Gastroesophageal sphincter (tissue), 4 donors: ENCODE results near the gene PRKRIP1. TPM values are rescaled to one million over a fixed set of nuclear protein-coding genes. Genes with fewer than 3 reads are reported as not detected.
A peak's percentile ranks its signal among the peaks of the same experiment; 100 is the strongest.

Experiments used
- ATAC-seq: fragments of 150-250 bp; one replicate; pipeline ENCODE4 v1.9.1; 2016; ENCODE audit warnings: mild to moderate bottlenecking, moderate library complexity
- H3K27ac ChIP-seq, 4 donors: fragments of 200-600 bp; sonication (generic) in 3 of 4; 1 replicate in 3 of 4; 2 replicates in 1 of 4; pipeline ENCODE4 v1.5.1; 2016 to 2019
- H3K27me3 ChIP-seq: fragments of 200-600 bp; sonication (generic); one replicate; pipeline ENCODE4 v1.5.1; 2019
- H3K36me3 ChIP-seq, 2 donors: fragments of 200-600 bp; sonication (generic); one replicate each; pipeline ENCODE4 v1.5.1; 2019; ENCODE audit warnings: control low read depth in 1 of 2
- H3K4me1 ChIP-seq, 3 donors: fragments of 200-600 bp; sonication (generic); 1 replicate in 2 of 3; 2 replicates in 1 of 3; pipeline ENCODE4 v1.5.1; 2016 to 2019; ENCODE audit warnings: control low read depth in 2 of 3
- H3K4me3 ChIP-seq, 2 donors: fragments of 200-600 bp; sonication (generic); one replicate each; pipeline ENCODE4 v1.5.1; 2019; ENCODE audit warnings: mild to moderate bottlenecking in 1 of 2, moderate library complexity in 1 of 2
- H3K9me3 ChIP-seq, 3 donors: fragments of 200-600 bp; sonication (generic); one replicate each; pipeline ENCODE4 v1.5.1; 2017 to 2019; ENCODE audit warnings: control low read depth in 2 of 3
- EP300 ChIP-seq: sonication (generic); formaldehyde crosslinking; IDR thresholded peaks from one replicate; pipeline ENCODE4 v1.6.1; 2017; ENCODE audit warnings: antibody characterized with exemption, mild to moderate bottlenecking
- POLR2A ChIP-seq, 2 donors: fragments of 450-650 bp; IDR thresholded peaks; one replicate each; pipeline ENCODE4 v1.6.1; 2017; ENCODE audit warnings: antibody characterized with exemption in 2 of 2, mild to moderate bottlenecking in 2 of 2, moderate library complexity in 1 of 2
- POLR2AphosphoS5 ChIP-seq: sonication (generic); formaldehyde crosslinking; IDR thresholded peaks from one replicate; pipeline ENCODE4 v1.6.1; 2017; ENCODE audit warnings: antibody characterized with exemption
- WGBS, 2 donors: methylation state at CpG; one replicate each; pipeline ENCODE4 v1.1.5; 2018; ENCODE audit warnings: low coverage in 1 of 2; 5-methylcytosine and 5-hydroxymethylcytosine counted together
- total RNA-seq, 4 donors: library from RNA; depleted of rRNA; stranded (reverse); fragments of >200 nt; gene quantifications; one replicate each; pipeline ENCODE4 v1.1.0, GENCODE V29; 2016
- TF ChIP-seq, protein P1 (sequence below), 4 experiments: fragments of 200-600 bp in 2 of 4; fragments of 450-650 bp in 2 of 4; sonication (generic) in 1 of 4; IDR thresholded peaks; one replicate each; pipeline ENCODE4 v1.5.1; 2017 to 2019; ENCODE audit warnings: antibody characterized with exemption in 4 of 4, mild to moderate bottlenecking in 2 of 4, moderate library complexity in 2 of 4

Gene PRKRIP1
- total RNA-seq, 4 donors from 2014 or later = 11.7 to 48.7 (median 24.4) TPM

DNA sequence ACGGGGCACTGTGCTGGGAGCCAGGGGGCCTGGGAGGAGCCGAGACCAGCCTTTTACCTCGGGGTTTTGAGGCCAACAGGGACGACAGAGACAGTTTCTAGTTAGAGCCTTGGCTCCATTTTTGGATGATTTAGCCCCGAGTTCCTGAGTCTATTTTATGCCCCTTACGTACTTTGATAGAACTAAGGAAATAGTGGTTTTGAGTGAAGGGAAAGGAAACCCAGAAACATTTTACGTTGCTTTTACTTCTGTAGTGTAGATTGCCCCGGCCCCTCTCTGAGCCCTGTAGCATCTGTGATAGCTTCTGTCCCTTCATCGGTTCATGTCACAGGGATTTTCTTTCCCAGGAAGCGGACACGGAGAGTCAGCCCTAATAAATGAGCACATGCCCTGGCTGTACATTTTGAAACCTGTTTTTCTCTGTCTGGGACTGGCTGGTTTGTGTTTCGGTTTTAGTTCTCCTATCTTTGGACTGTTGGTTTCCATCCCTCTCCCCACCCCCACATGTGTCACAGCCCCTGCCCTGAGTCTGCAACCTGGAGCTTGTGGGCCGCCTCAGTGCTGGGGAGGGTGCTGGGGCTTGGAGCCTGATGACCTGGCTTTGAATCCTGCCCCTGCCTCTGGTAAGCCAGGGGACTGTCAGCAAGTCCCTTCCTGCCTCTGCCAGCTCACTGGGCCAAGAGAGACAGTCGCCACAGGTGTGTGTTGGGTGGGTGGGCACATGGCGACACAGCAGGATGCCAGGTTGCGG lies 30.3 kb downstream of the PRKRIP1 start:
- H3K27ac ChIP-seq = peak overlapping the region in 2 of 4 donors; percentile 12 to 53
- no peaks in the 10 kb centered on the region for H3K27me3 ChIP-seq
- H3K36me3 ChIP-seq = peaks cover 0 to 60% of the 10 kb centered on the region in 2 donors
- peaks cover 0 to 4% (median 0%) of the 10 kb centered on the region in 3 donors for H3K4me1 ChIP-seq
- WGBS, 2 donors = 70 to 84% methylated on average over 9 to 13 of the region's 16 CpGs
- no peaks in the 10 kb centered on the region for H3K9me3 ChIP-seq
- TF ChIP-seq POLR2A (IDR thresholded peaks at IDR 0.05) = no peak
- no peak for TF ChIP-seq POLR2AphosphoS5
- no peak for TF ChIP-seq EP300
- TF ChIP-seq, protein P1, sequence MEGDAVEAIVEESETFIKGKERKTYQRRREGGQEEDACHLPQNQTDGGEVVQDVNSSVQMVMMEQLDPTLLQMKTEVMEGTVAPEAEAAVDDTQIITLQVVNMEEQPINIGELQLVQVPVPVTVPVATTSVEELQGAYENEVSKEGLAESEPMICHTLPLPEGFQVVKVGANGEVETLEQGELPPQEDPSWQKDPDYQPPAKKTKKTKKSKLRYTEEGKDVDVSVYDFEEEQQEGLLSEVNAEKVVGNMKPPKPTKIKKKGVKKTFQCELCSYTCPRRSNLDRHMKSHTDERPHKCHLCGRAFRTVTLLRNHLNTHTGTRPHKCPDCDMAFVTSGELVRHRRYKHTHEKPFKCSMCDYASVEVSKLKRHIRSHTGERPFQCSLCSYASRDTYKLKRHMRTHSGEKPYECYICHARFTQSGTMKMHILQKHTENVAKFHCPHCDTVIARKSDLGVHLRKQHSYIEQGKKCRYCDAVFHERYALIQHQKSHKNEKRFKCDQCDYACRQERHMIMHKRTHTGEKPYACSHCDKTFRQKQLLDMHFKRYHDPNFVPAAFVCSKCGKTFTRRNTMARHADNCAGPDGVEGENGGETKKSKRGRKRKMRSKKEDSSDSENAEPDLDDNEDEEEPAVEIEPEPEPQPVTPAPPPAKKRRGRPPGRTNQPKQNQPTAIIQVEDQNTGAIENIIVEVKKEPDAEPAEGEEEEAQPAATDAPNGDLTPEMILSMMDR (IDR thresholded peaks at IDR 0.05) = no peak
- H3K4me3 ChIP-seq = no peak overlapping the region
- ATAC-seq = peak; percentile 7

DNA sequence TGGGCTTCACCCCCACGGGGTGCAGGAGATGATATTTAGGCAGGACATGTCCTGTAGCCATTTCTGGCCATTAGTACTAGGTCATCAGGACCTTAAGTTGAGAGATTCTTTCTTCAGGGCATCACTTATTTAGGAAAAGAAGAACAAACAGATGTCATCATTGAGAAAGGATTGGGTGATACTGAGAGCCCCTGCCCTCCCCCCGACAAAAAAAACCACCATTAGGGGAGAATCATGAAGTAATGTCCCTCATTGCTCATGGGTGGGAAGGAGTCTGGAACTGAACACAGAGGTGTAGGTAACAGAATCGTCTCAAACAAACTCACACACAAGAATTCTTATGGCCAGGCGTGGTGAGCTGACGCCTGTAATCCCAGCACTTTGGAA lies 30.8 kb downstream of the PRKRIP1 start:
- WGBS, 2 donors = 88 to 93% methylated on average over 3 to 5 of the region's 5 CpGs
- no peaks in the 10 kb centered on the region for H3K9me3 ChIP-seq
- TF ChIP-seq EP300 = no peak
- no peak for TF ChIP-seq POLR2A (IDR thresholded peaks at IDR 0.05)
- TF ChIP-seq POLR2AphosphoS5 = no peak
- TF ChIP-seq, protein P1 (IDR thresholded peaks at IDR 0.05) = no peak
- H3K36me3 ChIP-seq = peaks cover 0 to 55% of the 10 kb centered on the region in 2 donors
- peak overlapping the region in 2 of 4 donors; percentile 12 to 26 for H3K27ac ChIP-seq
- no peak overlapping the region for H3K4me3 ChIP-seq
- peaks cover 0 to 9% (median 0%) of the 10 kb centered on the region in 3 donors for H3K4me1 ChIP-seq
- no peaks in the 10 kb centered on the region for H3K27me3 ChIP-seq
- ATAC-seq = no peak

DNA sequence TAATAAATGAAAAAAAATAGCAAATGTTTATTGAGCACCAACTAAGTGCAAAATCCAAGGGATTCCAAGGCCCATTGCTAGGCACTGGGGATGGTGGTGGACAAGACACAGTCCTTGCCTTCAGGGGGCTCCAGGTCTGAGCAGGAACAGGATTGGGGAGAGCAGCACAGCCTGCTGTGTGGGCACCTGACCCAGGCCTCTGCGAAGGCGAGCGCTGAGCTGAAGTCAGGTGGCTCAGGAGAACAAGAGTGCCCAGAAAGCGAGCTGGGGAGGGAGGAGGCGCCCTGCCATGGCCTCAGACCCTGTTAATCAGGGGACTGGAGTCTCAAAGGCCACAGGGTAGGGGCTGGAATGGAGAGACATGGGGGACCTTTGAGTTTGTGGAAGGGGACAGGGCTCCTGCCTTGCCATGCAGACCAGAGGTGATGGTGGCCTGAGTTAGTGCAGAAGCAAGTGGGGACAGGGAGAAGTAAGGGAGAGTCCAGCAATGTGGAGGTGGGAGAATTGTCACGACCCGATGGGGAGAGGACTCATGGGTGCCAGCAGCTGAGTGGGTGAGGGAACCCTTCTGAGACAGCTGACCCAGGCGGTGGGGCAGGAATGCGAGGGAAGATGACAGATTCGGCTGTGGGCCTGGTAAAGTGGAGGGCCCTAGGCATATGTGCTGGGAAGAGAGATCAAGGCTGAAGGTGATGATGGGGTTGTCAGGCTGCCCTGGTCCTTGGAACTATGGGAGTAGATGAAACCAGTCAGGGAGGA lies 33.2 kb downstream of the PRKRIP1 start:
- TF ChIP-seq, protein P1 (IDR thresholded peaks at IDR 0.05) = no peak
- TF ChIP-seq POLR2A (IDR thresholded peaks at IDR 0.05) = no peak
- TF ChIP-seq POLR2AphosphoS5 = no peak
- TF ChIP-seq EP300 = no peak
- ATAC-seq = no peak

DNA sequence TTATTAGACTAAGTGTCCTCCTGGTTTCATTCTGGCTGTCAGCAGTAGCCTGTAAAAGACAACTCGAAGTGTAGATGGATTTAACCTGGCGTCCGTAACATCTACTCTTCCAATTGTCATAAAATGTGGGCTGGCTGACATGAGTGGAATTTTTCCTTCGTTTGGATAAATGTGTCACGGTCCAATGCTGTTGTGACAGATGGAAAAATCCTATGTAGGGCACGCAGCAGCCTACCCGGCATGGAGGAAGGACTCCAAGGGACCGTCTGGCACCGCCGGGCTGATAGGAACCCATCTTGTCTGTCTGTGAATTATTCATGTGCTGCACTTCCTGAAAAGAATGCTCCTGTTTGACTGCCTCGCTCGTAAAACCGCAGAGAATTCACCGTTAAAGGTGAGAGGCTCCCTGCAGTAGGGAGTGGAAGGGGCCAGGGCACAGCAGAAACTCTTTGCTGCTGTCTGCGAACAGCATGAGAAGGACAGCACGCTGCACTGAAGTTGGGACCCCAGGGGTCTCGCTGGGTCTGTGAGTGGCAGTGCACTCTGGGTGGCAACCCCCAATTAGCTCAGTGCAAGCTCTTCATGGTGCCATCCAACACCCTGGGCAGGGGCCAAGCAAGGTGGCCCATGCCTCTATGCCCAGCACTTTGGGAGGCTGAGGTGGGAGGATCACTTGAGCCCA lies 35.6 kb downstream of the PRKRIP1 start:
- peaks cover 0 to 13% of the 10 kb centered on the region in 2 donors for H3K36me3 ChIP-seq
- ATAC-seq = no peak
- peak overlapping the region in 3 of 4 donors; percentile 3 to 19 (median 8) for H3K27ac ChIP-seq
- no peak overlapping the region for H3K4me3 ChIP-seq
- no peaks in the 10 kb centered on the region for H3K27me3 ChIP-seq
- 46% methylated on average over 6 of the region's 17 CpGs; no CpG with 5 or more reads in 1 of the 2 donors for WGBS, 2 donors
- TF ChIP-seq, protein P1 (IDR thresholded peaks at IDR 0.05) = no peak
- no peak for TF ChIP-seq POLR2AphosphoS5
- no peak for TF ChIP-seq EP300
- TF ChIP-seq POLR2A (IDR thresholded peaks at IDR 0.05) = no peak
- H3K4me1 ChIP-seq = peaks cover 0 to 31% (median 4%) of the 10 kb centered on the region in 3 donors
- no peaks in the 10 kb centered on the region for H3K9me3 ChIP-seq

More for the DNA sequence above, 33.2 kb downstream of the PRKRIP1 start:
- WGBS, 2 donors = 83 to 87% methylated on average over 5 to 10 of the region's 10 CpGs
- H3K9me3 ChIP-seq = no peaks in the 10 kb centered on the region
- no peak overlapping the region for H3K27ac ChIP-seq
- H3K4me3 ChIP-seq = no peak overlapping the region
- H3K27me3 ChIP-seq = no peaks in the 10 kb centered on the region
- peaks cover 0 to 29% (median 4%) of the 10 kb centered on the region in 3 donors for H3K4me1 ChIP-seq
- peaks cover 0 to 37% of the 10 kb centered on the region in 2 donors for H3K36me3 ChIP-seq
